Neural progenitor cell (in vitro differentiated cells): ENCODE measurements around the gene CNTNAP2. TPM values are rescaled to one million over a fixed set of nuclear protein-coding genes. Genes with fewer than 3 reads are reported as not detected.

Source experiments
- DNase-seq: peaks from one replicate; pipeline ENCODE4 v3.0.0-alpha.2; 2016; ENCODE audit warnings: low spot score
- H2AFZ ChIP-seq: fragments of 200-600 bp; sonication (generic); replicated peaks from 2 replicates; pipeline ENCODE4 v1.6.1; 2016; ENCODE audit warnings: antibody characterized with exemption
- H3F3A ChIP-seq: fragments of 200-600 bp; sonication (generic); 2 replicates; pipeline ENCODE4 v1.6.1; 2016; ENCODE audit warnings: antibody characterized with exemption, low read depth
- H3K27ac ChIP-seq: fragments of 200-600 bp; sonication (generic); 2 replicates; pipeline ENCODE4 v1.5.1; 2016; ENCODE audit warnings: mild to moderate bottlenecking
- H3K27me3 ChIP-seq: fragments of 200-600 bp; sonication (generic); 2 replicates; pipeline ENCODE4 v1.6.1; 2016; ENCODE audit warnings: mild to moderate bottlenecking, moderate library complexity
- H3K36me3 ChIP-seq: fragments of 200-600 bp; sonication (generic); 2 replicates; pipeline ENCODE4 v1.5.1; 2016
- H3K4me1 ChIP-seq: fragments of 200-600 bp; sonication (generic); 2 replicates; pipeline ENCODE4 v1.6.1; 2016; ENCODE audit warnings: mixed run types
- H3K4me2 ChIP-seq: fragments of 200-600 bp; sonication (generic); 2 replicates; pipeline ENCODE4 v1.6.1; 2016
- H3K4me3 ChIP-seq: fragments of 200-600 bp; sonication (generic); 2 replicates; pipeline ENCODE4 v1.5.1; 2016
- H3K79me2 ChIP-seq: fragments of 200-600 bp; sonication (generic); 2 replicates; pipeline ENCODE4 v1.6.1; 2016; ENCODE audit warnings: low read depth
- H3K9ac ChIP-seq: fragments of 200-600 bp; sonication (generic); 2 replicates; pipeline ENCODE4 v1.6.1; 2016
- H3K9me3 ChIP-seq: fragments of 200-600 bp; sonication (generic); 2 replicates; pipeline ENCODE4 v1.5.1; 2016; ENCODE audit warnings: low read depth
- H4K20me1 ChIP-seq: fragments of 200-600 bp; sonication (generic); 2 replicates; pipeline ENCODE4 v1.6.1; 2016; ENCODE audit warnings: low read depth
- H3K27ac Mint-ChIP-seq: 3 replicates; pipeline ENCODE4 v1.8.0; 2021; ENCODE audit warnings: mixed read lengths
- H3K27me3 Mint-ChIP-seq: 2 replicates; pipeline ENCODE4 v1.8.0; 2022; ENCODE audit warnings: low read depth, mild to moderate bottlenecking, inconsistent platforms, moderate library complexity, mixed read lengths; ENCODE audit not compliant: insufficient read depth
- H3K36me3 Mint-ChIP-seq: 3 replicates; pipeline ENCODE4 v1.8.0; 2021; ENCODE audit warnings: mixed read lengths
- H3K4me1 Mint-ChIP-seq: 3 replicates; pipeline ENCODE4 v1.8.0; 2021; ENCODE audit warnings: mixed read lengths
- H3K4me3 Mint-ChIP-seq: 3 replicates; pipeline ENCODE4 v1.8.0; 2021; ENCODE audit warnings: mild to moderate bottlenecking, moderate library complexity, mixed read lengths
- H3K9me3 Mint-ChIP-seq: 3 replicates; pipeline ENCODE4 v1.8.0; 2020; ENCODE audit warnings: mixed read lengths
- EZH2 ChIP-seq: fragments of 200-600 bp; sonication (generic); IDR thresholded peaks from 2 replicates; pipeline ENCODE4 v1.6.1; 2017; ENCODE audit warnings: antibody characterized with exemption, mild to moderate bottlenecking, moderate library complexity
- EZH2phosphoT487 ChIP-seq: fragments of 200-600 bp; sonication (generic); IDR thresholded peaks from 2 replicates; pipeline ENCODE4 v1.6.1; 2017; ENCODE audit warnings: antibody characterized with exemption
- total RNA-seq: library from RNA; depleted of rRNA; stranded (reverse); fragments of >200 nt; gene quantifications from 2 replicates; pipeline ENCODE4 v1.2.3, GENCODE V29; 2015; ENCODE audit warnings: low replicate concordance
- TF ChIP-seq, protein P1 (sequence below): fragments of 200-600 bp; sonication (generic); IDR thresholded peaks from 2 replicates; pipeline ENCODE4 v1.5.1; 2017; ENCODE audit warnings: antibody characterized with exemption, mild to moderate bottlenecking

CNTNAP2 gene
- total RNA-seq, 1 donor from 2014 or later = 126 TPM

DNA sequence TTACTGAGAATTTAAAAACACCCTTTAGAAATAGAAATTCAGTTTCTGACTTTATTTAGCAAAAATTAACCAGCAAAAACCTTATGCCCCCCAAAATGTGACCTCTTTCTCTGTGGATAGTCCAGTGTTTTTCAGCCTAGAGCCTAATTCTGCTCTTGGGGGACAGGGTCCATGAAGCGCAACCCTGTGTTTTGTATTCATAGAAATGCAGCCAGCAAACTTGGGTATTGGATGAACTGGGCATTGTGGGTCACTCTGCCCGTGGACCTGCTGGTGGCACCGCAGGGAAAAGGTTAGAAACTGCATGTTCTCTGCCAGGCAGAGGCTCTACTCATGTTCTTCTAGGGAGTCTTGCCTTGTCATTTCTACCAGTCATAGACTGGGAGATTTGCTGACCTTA is 1686.5 kb downstream of the CNTNAP2 start:
- no peak for DNase-seq
- H3K27ac Mint-ChIP-seq = no peak overlapping the region

DNA sequence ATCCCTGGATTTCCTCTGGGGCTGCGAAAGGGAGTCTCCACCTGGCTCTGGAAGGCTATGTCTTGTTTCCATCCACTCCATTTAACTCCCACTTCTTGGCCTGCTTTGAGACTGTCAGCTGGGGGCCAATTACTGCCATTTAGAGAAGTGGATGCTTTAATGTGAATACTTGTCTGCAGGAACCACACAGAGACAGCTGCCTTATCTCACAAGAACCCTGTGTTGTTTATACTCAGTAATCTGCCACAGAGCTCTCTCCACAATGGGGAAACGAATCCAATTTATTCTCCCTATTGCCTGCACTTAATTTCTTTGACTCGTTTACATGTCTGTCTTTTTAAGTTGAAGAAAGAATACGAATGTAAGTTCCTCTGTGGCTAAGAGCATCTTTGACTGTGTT is 1687.0 kb downstream of the CNTNAP2 start:
- Histone ChIP-seq H3K9me3 (no peaks in the 10 kb centered on the region), H4K20me1 (no peaks in the 10 kb centered on the region), H3K27ac (no peak overlapping the region), H3K36me3 (no peaks in the 10 kb centered on the region), H3K4me2 (no peak overlapping the region), H3F3A (peaks cover 14% of the 10 kb centered on the region), H3K27me3 (no peaks in the 10 kb centered on the region), H2AFZ (no peak overlapping the region), H3K4me3 (no peak overlapping the region), H3K79me2 (no peaks in the 10 kb centered on the region), H3K4me1 (peaks cover 5% of the 10 kb centered on the region), H3K9ac (no peak overlapping the region)
- Mint-ChIP-seq H3K9me3 (peaks cover 22% of the 10 kb centered on the region), H3K4me1 (peaks cover 5% of the 10 kb centered on the region), H3K27ac (no peak overlapping the region), H3K36me3 (no peaks in the 10 kb centered on the region), H3K4me3 (no peak overlapping the region), H3K27me3 (no peaks in the 10 kb centered on the region)
- DNase-seq = peak; percentile 74
- TF ChIP-seq, protein P1, sequence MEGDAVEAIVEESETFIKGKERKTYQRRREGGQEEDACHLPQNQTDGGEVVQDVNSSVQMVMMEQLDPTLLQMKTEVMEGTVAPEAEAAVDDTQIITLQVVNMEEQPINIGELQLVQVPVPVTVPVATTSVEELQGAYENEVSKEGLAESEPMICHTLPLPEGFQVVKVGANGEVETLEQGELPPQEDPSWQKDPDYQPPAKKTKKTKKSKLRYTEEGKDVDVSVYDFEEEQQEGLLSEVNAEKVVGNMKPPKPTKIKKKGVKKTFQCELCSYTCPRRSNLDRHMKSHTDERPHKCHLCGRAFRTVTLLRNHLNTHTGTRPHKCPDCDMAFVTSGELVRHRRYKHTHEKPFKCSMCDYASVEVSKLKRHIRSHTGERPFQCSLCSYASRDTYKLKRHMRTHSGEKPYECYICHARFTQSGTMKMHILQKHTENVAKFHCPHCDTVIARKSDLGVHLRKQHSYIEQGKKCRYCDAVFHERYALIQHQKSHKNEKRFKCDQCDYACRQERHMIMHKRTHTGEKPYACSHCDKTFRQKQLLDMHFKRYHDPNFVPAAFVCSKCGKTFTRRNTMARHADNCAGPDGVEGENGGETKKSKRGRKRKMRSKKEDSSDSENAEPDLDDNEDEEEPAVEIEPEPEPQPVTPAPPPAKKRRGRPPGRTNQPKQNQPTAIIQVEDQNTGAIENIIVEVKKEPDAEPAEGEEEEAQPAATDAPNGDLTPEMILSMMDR = no peak
- peak; percentile 91 for TF ChIP-seq EZH2phosphoT487

More for the DNA sequence above, 1686.5 kb downstream of the CNTNAP2 start:
- H3K4me1 Mint-ChIP-seq = peaks cover 5% of the 10 kb centered on the region
- no peaks in the 10 kb centered on the region for H3K36me3 ChIP-seq
- H3K27me3 ChIP-seq = no peaks in the 10 kb centered on the region
- H3K9ac ChIP-seq = no peak overlapping the region
- no peak overlapping the region for H3K4me2 ChIP-seq
- no peak overlapping the region for H3K4me3 ChIP-seq
- no peak overlapping the region for H2AFZ ChIP-seq
- H3K9me3 ChIP-seq = no peaks in the 10 kb centered on the region
- peaks cover 14% of the 10 kb centered on the region for H3F3A ChIP-seq
- peaks cover 5% of the 10 kb centered on the region for H3K4me1 ChIP-seq
- TF ChIP-seq EZH2 = no peak
- TF ChIP-seq, protein P1 = no peak
- no peak for TF ChIP-seq EZH2phosphoT487
- no peak overlapping the region for H3K4me3 Mint-ChIP-seq
- no peaks in the 10 kb centered on the region for H3K27me3 Mint-ChIP-seq
- peaks cover 22% of the 10 kb centered on the region for H3K9me3 Mint-ChIP-seq
- H3K36me3 Mint-ChIP-seq = no peaks in the 10 kb centered on the region
- H4K20me1 ChIP-seq = no peaks in the 10 kb centered on the region
- H3K79me2 ChIP-seq = no peaks in the 10 kb centered on the region
- no peak overlapping the region for H3K27ac ChIP-seq

- no peaks in the 10 kb centered on the region for H3K36me3 Mint-ChIP-seq
- Histone ChIP-seq H3K9me3 (no peaks in the 10 kb centered on the region), H3K79me2 (no peaks in the 10 kb centered on the region), H3K4me3 (no peak overlapping the region), H3K27me3 (no peaks in the 10 kb centered on the region), H3K9ac (no peak overlapping the region), H3K4me1 (peaks cover 5% of the 10 kb centered on the region), H3K27ac (no peak overlapping the region), H3F3A (peaks cover 14% of the 10 kb centered on the region), H3K4me2 (no peak overlapping the region), H2AFZ (no peak overlapping the region), H4K20me1 (no peaks in the 10 kb centered on the region), H3K36me3 (no peaks in the 10 kb centered on the region)
- peaks cover 22% of the 10 kb centered on the region for H3K9me3 Mint-ChIP-seq
- DNase-seq = no peak
- no peak overlapping the region for H3K27ac Mint-ChIP-seq
- H3K4me3 Mint-ChIP-seq = no peak overlapping the region
- no peaks in the 10 kb centered on the region for H3K27me3 Mint-ChIP-seq
- TF ChIP-seq EZH2phosphoT487 (no peak), EZH2 (no peak)
- TF ChIP-seq, protein P1 = no peak
- peaks cover 5% of the 10 kb centered on the region for H3K4me1 Mint-ChIP-seq
Measured at GRCh38 chr7:147804032-147804431, 1687.4 kb downstream of the CNTNAP2 start.
